Measurements from ENCODE around the gene MEN1. TPM values are rescaled to one million over a fixed set of nuclear protein-coding genes. Genes with fewer than 3 reads are reported as not detected.

The MEN1 gene
- total and polyA plus RNA-seq, 8 donors: 8.7 to 25.3 (median 13.5) TPM

GRCh38 chr11:64814712-64815187 is 4.4 kb upstream of the MEN1 start:
- no peak for FAIRE-seq
- no peak overlapping the region for H3K27ac ChIP-seq
- WGBS, 2 donors: 68% methylated on average over 7 of the region's 7 CpGs
- no peaks in the 10 kb centered on the region for H3K27me3 ChIP-seq
- H3K9me3 ChIP-seq: no peaks in the 10 kb centered on the region
- no peaks in the 10 kb centered on the region for H3K36me3 ChIP-seq
- no peak for ATAC-seq
- intact Hi-C loops (cut with DNase I): no loop called here
- TF ChIP-seq CTCF (IDR thresholded peaks at IDR 0.05): no peak
- no peak overlapping the region for H3K4me3 ChIP-seq
- DNase-seq: no peak
- peaks cover 8 to 18% (median 15%) of the 10 kb centered on the region in 3 donors for H3K4me1 ChIP-seq

GRCh38 chr11:64813826-64814225 is 3.5 kb upstream of the MEN1 start:
- 25 to 26% methylated on average over 5 of the region's 5 CpGs for WGBS, 2 donors
- H3K9me3 ChIP-seq: no peaks in the 10 kb centered on the region
- no peak overlapping the region for H3K4me3 ChIP-seq
- DNase-seq (peak in 1 of 6 donors; percentile 25), ATAC-seq (peak in 1 of 4 donors; percentile 12), FAIRE-seq (no peak)
- TF ChIP-seq CTCF (IDR thresholded peaks at IDR 0.05): no peak
- H3K27ac ChIP-seq: peak overlapping the region in 3 of 4 donors; percentile 2 to 48 (median 13)
- H3K4me1 ChIP-seq: peaks cover 8 to 27% (median 21%) of the 10 kb centered on the region in 3 donors
- H3K27me3 ChIP-seq: no peaks in the 10 kb centered on the region
- no peaks in the 10 kb centered on the region for H3K36me3 ChIP-seq
- intact Hi-C loops (cut with DNase I): no loop called here

- 33 to 40% methylated on average over 17 of the region's 17 CpGs for WGBS, 2 donors
- Histone ChIP-seq H3K4me1 (peaks cover 8 to 27% (median 21%) of the 10 kb centered on the region in 3 donors), H3K4me3 (peak overlapping the region in 2 of 4 donors; percentile 67 to 73), H3K27ac (peak overlapping the region in 3 of 4 donors; percentile 15 to 67 (median 22)), H3K9me3 (no peaks in the 10 kb centered on the region), H3K36me3 (peaks cover 0 to under 1% (median 0%) of the 10 kb centered on the region in 3 donors), H3K27me3 (no peaks in the 10 kb centered on the region)
- ATAC-seq (peak in 3 of 4 donors; percentile 1 to 5 (median 3)), FAIRE-seq (no peak), DNase-seq (no peak)
- no peak for TF ChIP-seq CTCF (IDR thresholded peaks at IDR 0.05)
- intact Hi-C loops (cut with DNase I): no loop called here
Observed at GRCh38 chr11:64810891-64811272, 531 bp upstream of the MEN1 start.

- no peak for TF ChIP-seq CTCF (IDR thresholded peaks at IDR 0.05)
- ATAC-seq (peak; percentile 60 to 71 (median 69)), DNase-seq (peak; percentile 54 to 87 (median 72)), FAIRE-seq (no peak)
- Histone ChIP-seq H3K27me3 (no peaks in the 10 kb centered on the region), H3K27ac (peak overlapping the region; percentile 15 to 68 (median 62)), H3K36me3 (peaks cover 0 to 3% (median 2%) of the 10 kb centered on the region in 3 donors), H3K4me1 (peaks cover under 1 to 20% (median 14%) of the 10 kb centered on the region in 3 donors), H3K4me3 (peak overlapping the region; percentile 57 to 73 (median 68)), H3K9me3 (no peaks in the 10 kb centered on the region)
- intact Hi-C loops (cut with DNase I): no loop called here
- WGBS, 2 donors: 1 to 2% methylated on average over 32 to 44 of the region's 44 CpGs
Observed at GRCh38 chr11:64809781-64810241, 540 bp downstream of the MEN1 start.

- H3K9me3 ChIP-seq: no peaks in the 10 kb centered on the region
- FAIRE-seq (no peak), DNase-seq (peak in 1 of 6 donors; percentile 60), ATAC-seq (no peak)
- H3K27ac ChIP-seq: no peak overlapping the region
- intact Hi-C loops (cut with DNase I): no loop called here
- no peak overlapping the region for H3K4me3 ChIP-seq
- no peaks in the 10 kb centered on the region for H3K27me3 ChIP-seq
- WGBS, 2 donors: 91 to 93% methylated on average over 9 of the region's 9 CpGs
- TF ChIP-seq CTCF (IDR thresholded peaks at IDR 0.05): no peak
- peaks cover 7 to 21% (median 12%) of the 10 kb centered on the region in 3 donors for H3K4me1 ChIP-seq
- peaks cover 0 to 3% (median 3%) of the 10 kb centered on the region in 3 donors for H3K36me3 ChIP-seq
Observed at GRCh38 chr11:64805481-64805880, 4.9 kb downstream of the MEN1 start.
